HFFc6 (cell line): Measurements from ENCODE around the gene AK6. TPM values are rescaled to one million over a fixed set of nuclear protein-coding genes. Genes with fewer than 3 reads are reported as not detected.
"Not testable (repeated sequence)": the region's sequence is repeated elsewhere in the genome, so short reads cannot be mapped to it uniquely, and the experiment has no call there.

Experiments
- DNase-seq: peaks from one replicate; pipeline ENCODE4 v3.0.0-alpha.2; 2018
- H3K27ac Mint-ChIP-seq: 2 replicates; pipeline ENCODE4 v1.8.0; 2020; ENCODE audit warnings: mild to moderate bottlenecking, mixed read lengths
- H3K27me3 Mint-ChIP-seq: 2 replicates; pipeline ENCODE4 v1.8.0; 2021; ENCODE audit warnings: mild to moderate bottlenecking, moderate library complexity, mixed read lengths; ENCODE audit not compliant: insufficient read depth
- H3K36me3 Mint-ChIP-seq: 2 replicates; pipeline ENCODE4 v1.8.0; 2021; ENCODE audit warnings: low read depth, mixed read lengths
- H3K4me1 Mint-ChIP-seq: 2 replicates; pipeline ENCODE4 v1.8.0; 2020; ENCODE audit warnings: low read depth, mixed read lengths
- H3K4me3 Mint-ChIP-seq: 2 replicates; pipeline ENCODE4 v1.8.0; 2020; ENCODE audit warnings: mild to moderate bottlenecking, moderate library complexity, mixed read lengths
- H3K9me3 Mint-ChIP-seq: 2 replicates; pipeline ENCODE4 v1.8.0; 2020; ENCODE audit warnings: mild to moderate bottlenecking, mixed read lengths
- total RNA-seq, 6 experiments: library from RNA; stranded (reverse); fragmentation: NEBNext Ultra II Directional; extraction: Animal tissue kit (Norgen Biotek cat#: 25700); gene quantifications; 2 replicates in 1 of 6; 3 replicates in 5 of 6; pipeline ENCODE4 v1.2.3, GENCODE V29; 2021
- TF ChIP-seq, protein P1 (sequence below): fragments of 200-600 bp; sonication (generic); IDR thresholded peaks from 2 replicates; pipeline ENCODE4 v1.5.0; 2021; ENCODE audit warnings: antibody characterized with exemption, mild to moderate bottlenecking

Gene AK6
- total RNA-seq, 6 experiments from 2014 or later: 35.8 to 51.3 (median 43.7) TPM

DNA sequence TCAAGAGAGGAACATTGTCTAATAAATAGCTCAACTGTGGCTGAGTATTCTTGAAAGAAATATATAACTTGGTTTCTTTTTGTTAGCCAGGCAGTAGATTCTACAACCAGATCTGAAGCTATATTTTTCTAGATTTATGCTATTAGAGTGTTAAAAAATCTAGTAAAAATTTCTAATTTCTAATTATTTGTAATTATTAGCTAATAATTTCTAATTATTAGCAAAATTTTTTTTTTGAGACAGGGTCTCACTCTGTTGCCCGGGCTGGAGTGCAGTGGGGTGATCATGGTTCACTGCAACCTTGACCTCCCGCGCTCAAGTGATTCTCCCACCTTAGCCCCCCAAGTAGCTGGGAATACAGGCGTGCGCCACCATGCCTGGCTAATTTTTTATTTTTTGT, 3.1 kb upstream of the AK6 start:
- no peak for DNase-seq
- Mint-ChIP-seq H3K9me3 (no peaks in the 10 kb centered on the region), H3K27me3 (no peaks in the 10 kb centered on the region; the same call in 1 of the 2 replicates), H3K36me3 (peaks cover 15% of the 10 kb centered on the region), H3K4me3 (peak overlapping the region; percentile 23; the same call in 1 of the 2 replicates), H3K27ac (no peak overlapping the region), H3K4me1 (peaks cover 26% of the 10 kb centered on the region)
- TF ChIP-seq, protein P1, sequence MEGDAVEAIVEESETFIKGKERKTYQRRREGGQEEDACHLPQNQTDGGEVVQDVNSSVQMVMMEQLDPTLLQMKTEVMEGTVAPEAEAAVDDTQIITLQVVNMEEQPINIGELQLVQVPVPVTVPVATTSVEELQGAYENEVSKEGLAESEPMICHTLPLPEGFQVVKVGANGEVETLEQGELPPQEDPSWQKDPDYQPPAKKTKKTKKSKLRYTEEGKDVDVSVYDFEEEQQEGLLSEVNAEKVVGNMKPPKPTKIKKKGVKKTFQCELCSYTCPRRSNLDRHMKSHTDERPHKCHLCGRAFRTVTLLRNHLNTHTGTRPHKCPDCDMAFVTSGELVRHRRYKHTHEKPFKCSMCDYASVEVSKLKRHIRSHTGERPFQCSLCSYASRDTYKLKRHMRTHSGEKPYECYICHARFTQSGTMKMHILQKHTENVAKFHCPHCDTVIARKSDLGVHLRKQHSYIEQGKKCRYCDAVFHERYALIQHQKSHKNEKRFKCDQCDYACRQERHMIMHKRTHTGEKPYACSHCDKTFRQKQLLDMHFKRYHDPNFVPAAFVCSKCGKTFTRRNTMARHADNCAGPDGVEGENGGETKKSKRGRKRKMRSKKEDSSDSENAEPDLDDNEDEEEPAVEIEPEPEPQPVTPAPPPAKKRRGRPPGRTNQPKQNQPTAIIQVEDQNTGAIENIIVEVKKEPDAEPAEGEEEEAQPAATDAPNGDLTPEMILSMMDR: no peak

DNA sequence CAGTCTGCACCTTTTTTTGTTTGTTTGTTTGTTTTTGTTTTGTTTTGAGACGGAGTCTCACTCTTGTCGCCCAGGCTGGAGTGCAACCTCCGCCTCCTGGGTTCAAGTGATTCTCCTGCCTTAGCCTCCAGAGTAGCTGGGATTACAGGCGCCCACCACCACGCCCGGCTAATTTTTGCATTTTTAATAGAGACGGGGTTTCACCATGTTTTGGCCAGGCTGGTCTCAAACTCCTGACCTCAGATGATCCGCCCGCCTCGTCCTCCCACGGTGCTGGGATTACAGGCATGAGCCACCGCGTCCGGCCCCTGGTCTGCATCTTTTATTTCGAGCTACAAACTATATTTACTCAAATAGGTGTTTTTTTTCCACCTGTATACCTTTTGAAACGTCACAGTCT, 1.0 kb upstream of the AK6 start:
- Mint-ChIP-seq H3K4me3 (peak overlapping the region; percentile 98), H3K4me1 (peaks cover 35% of the 10 kb centered on the region), H3K27ac (peak overlapping the region; percentile 98), H3K36me3 (peaks cover 20% of the 10 kb centered on the region)
- not testable (repeated sequence) for H3K27me3 Mint-ChIP-seq, H3K9me3 Mint-ChIP-seq, DNase-seq

DNA sequence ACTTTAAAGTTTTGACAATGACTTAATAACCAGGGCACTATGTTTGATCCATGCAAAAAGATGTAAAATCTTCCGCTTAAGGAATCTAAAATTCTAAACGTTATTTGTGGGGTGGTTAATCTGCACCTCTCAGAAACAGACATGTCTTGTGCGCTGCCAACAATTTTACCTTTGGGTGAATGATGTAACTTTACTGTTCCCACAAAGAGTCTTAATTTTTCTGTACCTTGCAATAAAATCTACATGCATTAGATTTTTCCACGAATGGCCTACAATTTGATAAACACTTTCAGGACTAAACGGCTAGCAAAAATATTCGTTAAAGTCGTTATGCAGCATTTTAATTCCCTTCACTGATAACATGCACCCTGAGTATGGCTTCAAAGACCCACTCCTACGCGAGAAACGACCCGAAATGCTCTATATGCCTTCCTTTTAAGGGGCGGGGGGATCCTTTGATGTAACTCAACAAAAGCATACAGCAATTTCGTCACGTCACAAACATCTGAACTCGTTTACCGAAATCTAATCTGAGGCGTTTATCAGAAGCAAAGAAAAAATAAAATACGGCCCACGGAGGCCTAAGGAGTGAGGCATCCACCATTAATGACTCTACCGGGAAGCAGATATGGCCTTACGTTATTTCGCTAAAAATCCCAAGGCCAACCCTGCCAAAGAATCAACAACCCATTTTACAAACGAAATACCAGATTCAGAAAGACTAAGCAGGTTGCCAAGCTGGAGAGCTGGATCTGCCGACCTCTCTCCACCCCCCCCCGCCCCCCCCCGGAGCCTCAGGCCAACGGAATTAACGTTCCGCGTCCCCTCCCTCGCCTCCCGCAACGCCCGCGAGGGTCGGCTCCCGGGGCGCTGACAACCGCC, 621 bp downstream of the AK6 start:
- Mint-ChIP-seq H3K9me3 (no peaks in the 10 kb centered on the region), H3K4me3 (peak overlapping the region; percentile 98), H3K4me1 (peaks cover 44% of the 10 kb centered on the region), H3K27ac (peak overlapping the region; percentile 98), H3K27me3 (no peaks in the 10 kb centered on the region), H3K36me3 (peaks cover 33% of the 10 kb centered on the region)
- TF ChIP-seq, protein P1: 0 out of 2 replicates have a peak, but pooled peaks have one; percentile 4
- peak; percentile 31 for DNase-seq

DNA sequence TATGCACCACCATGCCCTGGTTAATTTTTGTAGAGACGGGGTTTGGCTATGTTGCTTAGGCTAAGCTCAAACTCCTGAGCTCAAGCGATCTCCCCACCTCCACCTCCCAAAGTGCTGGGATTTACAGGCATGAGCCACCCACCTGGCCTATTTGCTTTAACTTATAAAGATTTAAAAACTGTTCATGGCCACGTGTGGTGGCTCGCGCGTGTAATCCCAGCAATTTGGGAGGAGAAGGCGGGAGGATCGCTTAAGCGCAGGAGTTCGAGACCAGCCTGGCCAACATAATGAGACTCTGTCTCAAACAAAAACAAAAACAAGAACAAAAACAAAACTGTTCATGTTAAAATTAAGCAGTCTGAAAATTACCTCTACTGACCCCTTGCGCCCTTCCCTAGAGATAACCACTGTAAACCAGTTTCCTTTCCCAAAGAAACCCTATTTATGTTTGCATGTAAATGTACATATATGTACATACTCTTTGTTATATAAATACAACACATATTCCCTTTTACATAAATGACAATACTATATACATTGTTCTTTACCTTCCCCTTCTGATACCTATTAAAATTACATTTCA, 1.5 kb downstream of the AK6 start:
- TF ChIP-seq, protein P1: no peak
- no peak for DNase-seq
- H3K9me3 Mint-ChIP-seq: no peaks in the 10 kb centered on the region
- H3K4me3 Mint-ChIP-seq: peak overlapping the region; percentile 98
- H3K4me1 Mint-ChIP-seq: peaks cover 44% of the 10 kb centered on the region
- H3K36me3 Mint-ChIP-seq: peaks cover 39% of the 10 kb centered on the region
- peak overlapping the region; percentile 98 for H3K27ac Mint-ChIP-seq
- no peaks in the 10 kb centered on the region for H3K27me3 Mint-ChIP-seq

DNA sequence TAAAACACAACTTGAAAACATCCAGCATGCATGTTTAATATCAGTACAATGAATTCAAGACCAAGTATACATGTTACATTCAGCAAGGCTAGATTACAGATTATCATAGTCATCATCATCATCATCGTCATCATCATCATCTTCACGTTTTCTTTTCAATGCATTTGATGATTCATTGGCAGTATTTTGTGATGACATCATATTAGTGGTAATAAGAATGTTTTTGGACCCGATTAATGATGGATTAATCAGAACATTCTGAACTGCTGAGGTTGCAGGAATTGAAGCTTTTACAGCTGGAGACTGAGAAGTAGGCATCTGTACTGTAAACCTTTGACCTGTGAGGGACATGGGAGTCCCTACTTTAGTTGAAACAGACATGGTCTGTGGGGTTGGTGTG, 4.5 kb downstream of the AK6 start:
- H3K4me1 Mint-ChIP-seq: peaks cover 27% of the 10 kb centered on the region
- peaks cover 45% of the 10 kb centered on the region for H3K36me3 Mint-ChIP-seq
- H3K27ac Mint-ChIP-seq: no peak overlapping the region; the same call in 1 of the 2 replicates
- TF ChIP-seq, protein P1: no peak
- no peaks in the 10 kb centered on the region for H3K27me3 Mint-ChIP-seq
- no peak overlapping the region for H3K4me3 Mint-ChIP-seq
- no peak for DNase-seq
- H3K9me3 Mint-ChIP-seq: no peaks in the 10 kb centered on the region

DNA sequence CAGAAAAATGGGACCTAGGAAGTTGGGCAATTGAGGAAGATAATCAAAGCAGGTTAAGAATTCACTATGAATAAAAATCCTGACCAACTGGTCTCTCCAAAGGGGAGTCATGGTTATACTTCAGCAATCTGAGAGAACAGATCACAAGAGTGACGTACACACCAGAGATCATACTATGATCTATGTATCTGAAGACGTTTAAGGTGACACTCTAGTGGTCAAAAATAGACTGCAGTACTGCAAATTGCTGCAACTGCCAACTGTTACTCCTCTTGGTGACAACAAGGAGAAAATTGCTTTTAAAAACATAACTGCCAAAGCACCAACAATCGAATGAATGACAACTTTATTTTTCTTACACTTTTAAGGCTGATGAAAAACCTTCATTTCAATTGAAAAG, 4.9 kb downstream of the AK6 start:
- TF ChIP-seq, protein P1: peak; percentile 75
- H3K4me1 Mint-ChIP-seq: peaks cover 27% of the 10 kb centered on the region
- no peak overlapping the region for H3K4me3 Mint-ChIP-seq
- H3K27me3 Mint-ChIP-seq: no peaks in the 10 kb centered on the region
- no peak overlapping the region for H3K27ac Mint-ChIP-seq
- peak; percentile 20 for DNase-seq
- H3K9me3 Mint-ChIP-seq: no peaks in the 10 kb centered on the region
- H3K36me3 Mint-ChIP-seq: peaks cover 45% of the 10 kb centered on the region
